HG03095 (cell line): Measurements from ENCODE around the gene CKB.

ENCODE experiments used
- ATAC-seq: cut with Tn5 transposase; IDR thresholded peaks from one replicate; pipeline ENCODE4 v1.9.1; 2021; ENCODE audit warnings: moderate library complexity; ENCODE audit not compliant: unreplicated experiment

The CKB gene

GRCh38 chr14:103539056-103539825 lies 16.6 kb upstream of the CKB start:
- ATAC-seq, result no peak

DNA sequence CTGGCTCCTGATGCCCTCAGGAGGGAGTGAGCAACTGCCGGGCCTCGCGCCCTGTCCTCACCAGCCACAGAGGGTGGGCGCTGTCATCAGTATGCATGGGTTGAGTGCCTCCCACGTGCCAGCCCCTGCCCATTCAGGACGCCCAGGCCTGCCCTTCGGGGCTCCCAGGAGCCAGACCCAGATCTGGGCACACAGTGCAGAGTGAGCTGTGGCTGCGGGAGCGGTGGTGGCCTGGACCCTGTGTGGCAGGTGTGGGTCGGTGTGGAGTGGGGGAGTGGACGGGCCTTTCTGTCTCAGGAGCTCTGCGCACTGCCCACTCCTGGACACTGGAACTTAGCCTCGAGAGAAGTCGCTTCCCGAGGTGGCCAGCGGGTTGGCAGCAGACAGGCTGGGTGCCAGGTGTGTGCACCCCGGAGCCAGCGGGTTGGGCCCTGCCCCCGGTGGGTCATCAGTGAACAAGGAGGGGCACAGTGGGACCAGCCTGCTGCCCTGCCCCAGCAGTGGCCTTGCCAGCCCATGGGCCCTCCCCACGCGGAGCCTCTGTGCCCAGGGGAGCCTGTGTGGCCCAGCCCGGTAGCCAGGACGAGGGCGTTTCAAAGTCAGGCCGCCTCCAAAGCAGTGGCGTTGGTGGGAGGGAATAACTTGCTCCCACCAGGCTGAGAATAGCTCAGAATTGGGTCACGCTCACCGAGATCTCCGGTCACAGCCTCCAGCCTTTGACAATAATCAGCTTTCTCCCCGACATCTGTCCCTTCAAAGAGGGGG lies 15.8 kb upstream of the CKB start:
- no peak for ATAC-seq

DNA sequence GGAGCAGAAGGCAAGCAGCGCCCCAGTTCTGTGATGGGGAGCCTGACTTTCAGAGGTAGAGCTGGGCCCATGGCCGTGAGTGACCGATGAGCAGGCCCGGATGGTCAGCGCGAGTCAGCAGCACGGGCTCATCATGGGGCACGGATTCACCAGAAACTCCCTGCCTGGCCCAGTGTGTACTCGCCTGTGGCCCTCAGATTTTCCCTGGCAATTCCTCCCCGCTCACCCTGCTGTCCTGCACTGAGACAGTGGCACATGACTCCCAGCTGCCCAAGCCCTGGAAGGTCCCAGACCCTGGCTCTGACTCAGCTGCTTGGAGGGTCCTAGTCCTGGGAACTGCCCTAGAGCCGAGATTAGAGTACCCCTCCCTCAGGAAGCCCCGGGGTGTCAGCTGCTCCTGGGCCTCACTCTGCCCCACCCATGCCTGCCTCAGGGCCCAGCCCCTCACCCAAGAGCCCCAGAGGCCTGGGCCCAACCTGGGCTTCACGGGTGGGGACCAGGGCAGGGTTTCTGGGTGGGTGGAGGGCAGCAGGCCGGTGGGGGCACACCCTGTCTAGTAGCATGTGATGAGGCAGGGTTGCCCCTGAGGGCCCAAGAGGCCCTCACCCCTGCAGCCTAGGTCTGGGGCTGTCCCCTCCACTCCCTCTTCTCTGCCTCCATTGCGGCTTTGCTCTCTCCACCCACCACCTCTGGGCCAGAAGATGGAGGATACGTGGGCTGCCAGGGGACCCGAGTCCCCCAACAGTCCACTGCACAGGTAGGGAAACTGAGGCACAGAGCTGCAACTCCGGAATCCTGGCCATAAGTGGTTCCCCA lies 14.8 kb upstream of the CKB start:
- no peak for ATAC-seq

GRCh38 chr14:103536693-103537092 lies 14.1 kb upstream of the CKB start:
- ATAC-seq, result no peak

DNA sequence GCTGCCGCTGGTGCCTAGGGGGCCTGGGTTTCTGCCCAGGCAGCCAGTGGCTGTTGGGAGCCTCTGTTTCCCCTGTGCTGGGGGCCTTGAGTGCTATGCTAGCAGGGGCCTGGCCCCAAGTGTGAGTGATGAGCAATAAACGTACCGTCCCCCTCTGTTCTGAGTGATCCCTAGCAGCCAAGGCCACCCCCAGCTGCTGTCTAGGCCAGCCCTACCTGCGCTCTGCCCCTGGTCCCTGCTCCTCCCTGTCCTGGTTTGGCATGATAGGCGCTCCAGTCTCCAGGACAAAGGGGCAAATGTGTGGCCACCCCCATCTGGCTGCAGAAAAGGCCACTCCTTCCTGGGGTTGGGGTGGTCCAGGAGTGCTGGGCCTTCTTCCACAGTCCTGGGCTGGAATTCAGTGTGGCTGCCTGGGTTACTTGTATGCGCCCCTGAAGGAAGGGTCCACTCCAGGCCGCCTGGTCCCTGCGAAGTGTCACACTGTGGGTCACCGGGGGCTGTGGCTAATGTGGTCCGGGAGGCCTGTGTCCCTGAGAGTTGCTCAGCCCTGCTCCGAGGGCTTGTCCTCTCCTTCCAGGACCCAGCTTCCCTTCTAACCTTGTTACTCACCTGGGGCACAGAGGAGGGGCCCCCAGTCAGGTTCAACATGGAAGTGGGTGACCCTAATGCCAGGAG lies 13.4 kb upstream of the CKB start:
- no peak for ATAC-seq

DNA sequence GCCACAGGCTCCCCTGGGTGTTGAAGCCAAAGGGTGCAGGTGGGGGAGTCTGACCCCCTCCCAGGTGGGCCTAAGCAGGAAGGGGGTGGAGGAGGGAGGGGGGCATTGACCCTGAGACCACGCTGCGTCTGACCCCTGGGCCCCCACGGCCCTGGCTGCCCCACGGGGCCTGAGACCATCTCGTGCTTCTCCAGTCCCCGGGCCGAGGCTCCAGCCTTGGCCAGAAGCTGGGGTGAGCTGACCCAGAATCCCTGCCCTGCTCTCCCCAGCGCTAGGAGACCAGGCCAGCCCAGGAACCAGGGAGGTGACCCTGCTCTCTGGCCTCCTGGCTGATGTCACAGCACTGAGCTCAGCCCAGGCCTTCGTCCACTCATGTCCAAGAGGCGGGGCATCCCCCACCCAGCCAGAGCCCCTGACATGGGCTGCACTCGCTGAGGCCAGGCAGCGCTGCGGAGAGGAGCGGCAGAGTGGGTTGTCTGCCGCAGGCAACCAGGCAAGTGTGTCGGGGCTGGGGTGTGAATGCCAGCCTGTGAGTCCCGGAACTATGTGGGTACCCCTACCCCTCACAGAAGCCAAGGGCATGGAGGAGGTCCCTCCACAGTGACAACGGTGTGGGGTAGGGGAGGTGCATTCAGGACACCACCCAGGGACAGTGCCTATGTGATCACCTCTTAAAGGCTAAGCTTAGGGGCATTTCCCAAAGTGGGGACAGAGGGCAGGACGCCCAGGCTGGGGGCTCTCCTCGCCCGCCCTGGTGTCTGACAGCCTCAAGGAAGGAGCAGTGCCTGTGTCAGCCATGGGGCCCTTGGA lies 12.7 kb upstream of the CKB start:
- ATAC-seq, result no peak

DNA sequence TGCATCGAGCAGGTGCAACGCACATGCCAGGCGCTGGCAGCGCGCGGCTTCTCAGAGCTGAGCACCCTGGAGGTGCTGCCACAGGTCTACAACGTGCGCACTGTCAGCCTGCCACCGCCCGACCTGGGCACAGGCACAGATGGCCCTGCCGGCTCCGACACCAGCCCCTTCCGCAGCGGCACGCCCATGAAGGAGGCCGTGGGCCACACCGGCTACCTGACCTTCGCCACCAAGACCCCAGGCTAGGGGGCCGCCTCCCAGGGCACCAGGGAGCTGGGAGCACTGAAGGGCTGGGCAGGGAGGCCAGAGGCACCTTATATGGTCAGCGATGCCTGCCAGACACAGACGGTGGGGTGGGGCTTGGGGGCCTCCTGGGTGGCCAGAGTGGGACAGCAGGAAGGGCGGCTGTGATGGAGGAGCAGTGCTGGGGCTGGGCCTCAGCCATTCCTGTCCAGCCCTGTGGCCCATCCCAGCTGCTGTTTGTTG lies 12.0 kb upstream of the CKB start:
- ATAC-seq, result no peak

- no peak for ATAC-seq
Measured at GRCh38 chr14:103533999-103534575, 11.5 kb upstream of the CKB start.

- ATAC-seq, result no peak
Measured at GRCh38 chr14:103533137-103533998, 10.7 kb upstream of the CKB start.

DNA sequence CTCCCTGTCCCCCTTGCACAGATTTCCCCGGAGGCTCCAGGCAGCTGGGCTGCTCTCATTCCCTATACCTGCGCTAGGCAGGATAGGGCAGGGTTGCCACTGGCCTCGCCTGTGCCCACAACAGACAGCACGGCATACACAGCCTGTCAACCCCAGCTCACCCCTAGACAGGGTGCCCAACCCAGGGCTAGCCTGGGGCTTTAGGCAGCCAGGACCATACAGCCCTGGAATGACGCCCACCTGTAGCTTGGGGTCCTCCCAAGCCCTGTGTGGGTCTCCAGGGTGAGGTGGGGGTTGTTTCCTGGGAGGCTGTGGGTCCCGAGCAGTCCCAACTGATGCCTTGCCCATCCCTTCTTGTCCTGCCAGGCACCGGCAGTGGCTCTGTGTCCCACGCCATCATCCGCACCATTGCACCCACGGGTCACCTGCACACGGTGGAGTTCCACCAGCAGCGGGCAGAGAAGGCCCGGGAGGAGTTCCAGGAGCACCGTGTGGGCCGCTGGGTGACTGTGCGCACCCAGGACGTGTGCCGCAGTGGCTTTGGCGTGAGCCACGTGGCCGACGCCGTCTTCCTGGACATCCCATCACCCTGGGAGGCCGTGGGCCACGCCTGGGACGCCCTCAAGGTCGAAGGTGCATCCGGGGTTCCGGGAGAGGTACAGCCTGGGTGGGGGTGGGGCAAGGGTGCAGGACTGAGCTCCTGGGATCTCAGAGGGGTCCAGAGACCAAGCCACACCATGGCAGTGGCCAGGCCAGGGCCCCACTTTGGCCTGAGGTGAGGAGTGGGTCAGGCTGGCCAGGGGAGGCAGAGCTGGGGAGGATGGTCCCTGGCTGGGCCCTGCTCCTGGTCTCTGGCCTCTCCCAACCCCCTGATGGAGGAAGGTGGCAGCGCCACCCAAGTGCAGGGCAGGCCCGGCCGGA lies 9.8 kb upstream of the CKB start:
- no peak for ATAC-seq

GRCh38 chr14:103531421-103532215 lies 9.0 kb upstream of the CKB start:
- no peak for ATAC-seq

DNA sequence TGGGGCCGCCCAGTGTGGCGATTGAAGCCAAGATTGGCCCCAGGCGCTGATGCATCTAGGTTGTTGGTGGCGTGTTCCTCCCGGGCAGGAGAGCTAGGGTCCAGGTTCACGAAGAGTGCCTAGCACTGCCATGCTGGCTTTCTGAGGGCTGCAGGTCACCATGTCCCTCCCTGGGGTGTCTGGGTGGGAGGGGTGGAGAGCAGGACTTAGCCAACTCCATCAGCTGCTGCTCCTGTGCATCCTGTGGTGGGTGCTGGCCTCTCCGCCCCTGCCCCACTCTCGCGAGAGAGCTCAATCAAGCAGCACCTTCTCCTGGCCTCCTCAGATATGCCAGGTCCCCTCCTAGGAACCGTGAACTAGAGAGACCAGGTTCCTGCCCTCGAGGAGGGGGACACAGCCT lies 8.2 kb upstream of the CKB start:
- ATAC-seq, result no peak

DNA sequence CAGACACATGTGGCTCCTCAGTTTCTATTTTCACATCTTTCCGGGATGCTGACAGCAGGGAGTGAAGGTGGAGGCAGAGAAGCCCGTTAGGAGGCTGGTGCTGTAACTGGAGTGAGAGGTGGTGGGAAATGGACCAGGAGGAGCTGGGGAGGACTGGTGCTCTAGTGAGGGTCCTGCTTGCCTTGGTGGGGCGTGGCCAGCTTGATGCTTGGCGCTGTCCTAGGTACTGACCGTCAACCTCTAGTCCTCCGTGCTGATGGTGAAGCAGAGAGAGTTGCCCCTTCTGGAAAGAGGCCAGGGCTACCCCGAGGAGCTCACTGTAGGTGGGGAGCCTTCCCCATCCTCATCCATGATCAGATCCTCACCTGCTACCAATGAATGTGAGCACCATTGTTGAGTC lies 7.8 kb upstream of the CKB start:
- no peak for ATAC-seq

DNA sequence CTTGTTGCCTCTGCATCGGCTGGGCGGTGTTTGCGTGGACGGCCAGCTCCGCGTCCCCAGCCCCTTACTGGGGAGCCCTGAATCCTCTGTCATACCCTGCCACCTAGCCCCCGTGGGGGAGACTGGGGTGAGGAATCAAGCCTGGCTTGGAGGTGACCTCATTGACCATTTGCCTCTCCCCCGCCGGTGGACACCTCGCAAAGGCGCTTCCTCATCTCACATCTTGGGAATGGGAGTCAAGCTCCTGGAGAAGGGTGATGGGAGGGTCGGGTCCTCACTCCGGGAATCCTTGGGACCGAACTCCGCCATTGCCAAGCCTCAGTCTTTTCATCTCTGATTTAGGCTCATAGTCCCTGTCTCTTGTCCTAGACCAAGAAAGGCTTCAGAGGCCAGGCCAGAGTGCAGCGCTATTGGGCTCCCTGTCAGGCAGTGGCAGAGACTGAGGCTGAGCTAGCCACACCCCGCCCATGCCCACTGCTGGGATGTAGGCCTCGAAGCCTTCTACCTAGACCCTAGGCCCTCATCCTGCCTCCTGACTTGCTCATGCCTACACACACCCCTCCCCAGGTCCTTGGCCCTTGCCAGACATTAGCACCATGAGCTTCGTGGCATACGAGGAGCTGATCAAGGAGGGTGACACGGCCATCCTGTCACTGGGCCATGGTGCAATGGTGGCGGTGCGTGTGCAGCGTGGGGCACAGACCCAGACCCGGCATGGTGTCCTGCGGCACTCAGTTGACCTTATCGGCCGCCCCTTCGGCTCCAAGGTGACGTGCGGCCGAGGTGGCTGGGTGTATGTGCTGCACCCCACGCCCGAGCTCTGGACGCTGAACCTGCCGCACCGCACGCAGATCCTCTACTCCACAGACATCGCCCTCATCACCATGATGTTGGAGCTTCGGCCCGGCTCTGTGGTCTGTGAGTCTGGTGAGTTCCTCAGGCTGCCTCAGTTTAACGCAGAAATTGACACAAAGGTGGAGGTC lies 7.0 kb upstream of the CKB start:
- ATAC-seq, result no peak

DNA sequence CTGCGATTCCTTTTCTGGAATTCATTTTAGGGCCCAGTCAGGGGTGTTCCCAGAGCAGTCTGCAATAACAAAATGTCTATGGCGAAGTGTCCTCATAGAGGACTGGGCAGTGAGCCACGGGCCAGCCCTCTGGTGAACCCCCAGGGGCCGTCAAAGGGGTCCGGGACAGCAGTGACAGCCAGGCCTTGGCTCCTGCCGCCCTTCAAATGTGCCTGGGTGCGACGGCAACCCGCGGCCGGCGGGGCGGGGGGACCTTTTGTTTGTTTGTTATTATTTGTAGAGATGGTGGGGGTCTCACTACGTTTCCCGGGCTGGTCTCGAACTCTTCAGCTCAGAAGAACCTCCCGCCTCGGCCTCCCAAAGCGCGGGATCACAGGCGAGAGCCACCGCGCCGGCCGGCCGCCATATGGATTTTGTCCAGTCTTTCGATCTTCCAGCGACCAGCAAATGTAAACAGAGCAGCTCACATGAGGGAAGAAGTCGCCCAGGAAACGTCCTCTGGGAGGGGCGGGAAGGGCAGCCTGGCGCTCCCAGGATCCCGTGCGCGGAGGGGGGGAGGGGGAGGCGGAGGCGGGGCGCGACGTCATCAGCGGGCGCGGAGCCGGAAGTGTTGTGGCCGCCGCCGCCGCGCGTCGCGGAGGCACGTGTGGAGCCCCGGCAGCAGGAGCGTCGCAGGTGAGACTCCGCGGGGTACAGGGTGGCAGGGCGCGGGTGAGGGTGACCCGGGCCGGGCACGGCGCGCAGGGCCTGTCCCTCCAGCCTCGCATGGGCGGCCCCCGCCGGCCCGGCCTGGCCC lies 6.2 kb upstream of the CKB start, which contains the start of gene TRMT61A:
Gene TRMT61A (plus strand): TSS at position 610 of the 796 bp plus-strand sequence. CDS start 783 bp downstream, outside the sequence.
- no peak for ATAC-seq
